Hepatocyte (in vitro differentiated cells): ENCODE results near the gene MGLL. TPM values are rescaled to one million over a fixed set of nuclear protein-coding genes. Genes with fewer than 3 reads are reported as not detected.

Experiments
- DNase-seq: peaks from one replicate; pipeline ENCODE4 v3.0.0-alpha.2; 2016; ENCODE audit warnings: low spot score
- H2AFZ ChIP-seq: fragments of 200-600 bp; sonication (generic); 2 replicates; pipeline ENCODE4 v1.6.0; 2016; ENCODE audit warnings: antibody characterized with exemption, mild to moderate bottlenecking
- H3K27ac ChIP-seq: fragments of 200-600 bp; sonication (generic); 2 replicates; pipeline ENCODE4 v1.5.1; 2016; ENCODE audit warnings: mild to moderate bottlenecking
- H3K27me3 ChIP-seq: fragments of 200-600 bp; sonication (generic); 2 replicates; pipeline ENCODE4 v1.6.1; 2016
- H3K36me3 ChIP-seq: fragments of 200-600 bp; sonication (generic); replicated peaks from 2 replicates; pipeline ENCODE4 v1.5.1; 2016; ENCODE audit warnings: low read depth; ENCODE audit not compliant: insufficient read depth
- H3K4me1 ChIP-seq: fragments of 200-600 bp; sonication (generic); 2 replicates; pipeline ENCODE4 v1.5.1; 2016; ENCODE audit warnings: mild to moderate bottlenecking, moderate library complexity; ENCODE audit not compliant: insufficient read depth
- H3K4me2 ChIP-seq: fragments of 200-600 bp; sonication (generic); 2 replicates; pipeline ENCODE4 v1.6.0; 2016
- H3K4me3 ChIP-seq: fragments of 200-600 bp; sonication (generic); 2 replicates; pipeline ENCODE4 v1.5.1; 2016; ENCODE audit warnings: mild to moderate bottlenecking
- H3K79me2 ChIP-seq: fragments of 200-600 bp; sonication (generic); 2 replicates; pipeline ENCODE4 v1.6.0; 2017; ENCODE audit warnings: mild to moderate bottlenecking
- H3K9me2 ChIP-seq: fragments of 200-600 bp; sonication (generic); replicated peaks from 2 replicates; pipeline ENCODE4 v1.6.0; 2017; ENCODE audit warnings: mild to moderate bottlenecking; ENCODE audit not compliant: insufficient read depth
- H3K9me3 ChIP-seq: fragments of 200-600 bp; sonication (generic); 2 replicates; pipeline ENCODE4 v1.5.1; 2016; ENCODE audit warnings: low read depth, mild to moderate bottlenecking
- H4K20me1 ChIP-seq: fragments of 200-600 bp; sonication (generic); 2 replicates; pipeline ENCODE4 v1.6.0; 2016; ENCODE audit warnings: mild to moderate bottlenecking; ENCODE audit not compliant: insufficient read depth, poor library complexity, severe bottlenecking
- CTCF ChIP-seq: fragments of 200-600 bp; sonication (generic); IDR thresholded peaks from 2 replicates; pipeline ENCODE4 v1.5.1; 2016; ENCODE audit warnings: antibody characterized with exemption, mild to moderate bottlenecking; ENCODE audit not compliant: poor library complexity
- EZH2 ChIP-seq: fragments of 200-600 bp; sonication (generic); IDR thresholded peaks from 2 replicates; pipeline ENCODE4 v1.6.1; 2016; ENCODE audit warnings: antibody characterized with exemption, mild to moderate bottlenecking, borderline replicate concordance
- EZH2phosphoT487 ChIP-seq: fragments of 200-600 bp; sonication (generic); IDR thresholded peaks from one replicate; pipeline ENCODE4 v1.6.1; 2018; ENCODE audit warnings: antibody characterized with exemption, mild to moderate bottlenecking, low read depth, moderate library complexity; ENCODE audit not compliant: unreplicated experiment, severe bottlenecking
- WGBS: methylation state at CpG from one replicate; pipeline ENCODE4 v1.1.6; 2016; ENCODE audit warnings: low lambda C conversion rate; ENCODE audit errors: missing lambda C conversion rate; 5-methylcytosine and 5-hydroxymethylcytosine counted together
- polyA plus RNA-seq: library from polyadenylated mRNA; unstranded; fragments of >200 nt; fragmentation: Nextera tagmentation; extraction: Ambion mirVana; gene quantifications from 2 replicates; pipeline ENCODE4 v1.2.1, GENCODE V29; 2016
- total RNA-seq: library from RNA; depleted of rRNA; stranded (reverse); fragments of >200 nt; gene quantifications from 2 replicates; pipeline ENCODE4 v1.2.3, GENCODE V29; 2014

Gene MGLL
- total and polyA plus RNA-seq, 2 experiments from 2014 or later: 7.3 to 21.4 TPM

GRCh38 chr3:127650236-127650635, 172.1 kb downstream of the MGLL start:
- WGBS: 95% methylated on average over 4 of the region's 4 CpGs
- Histone ChIP-seq H3K4me3 (no peak overlapping the region), H3K27ac (no peak overlapping the region), H3K27me3 (no peaks in the 10 kb centered on the region), H3K4me2 (no peak overlapping the region), H3K9me2 (no peaks in the 10 kb centered on the region), H3K9me3 (no peaks in the 10 kb centered on the region), H3K4me1 (no peaks in the 10 kb centered on the region), H3K36me3 (no peaks in the 10 kb centered on the region), H4K20me1 (no peaks in the 10 kb centered on the region), H3K79me2 (no peaks in the 10 kb centered on the region), H2AFZ (no peak overlapping the region)
- no peak for DNase-seq
- TF ChIP-seq CTCF (no peak), EZH2phosphoT487 (no peak), EZH2 (no peak)

- Histone ChIP-seq H2AFZ (no peak overlapping the region), H3K9me2 (no peaks in the 10 kb centered on the region), H3K4me2 (no peak overlapping the region), H3K4me3 (no peak overlapping the region), H3K79me2 (no peaks in the 10 kb centered on the region), H3K4me1 (no peaks in the 10 kb centered on the region), H3K9me3 (no peaks in the 10 kb centered on the region), H4K20me1 (no peaks in the 10 kb centered on the region), H3K36me3 (no peaks in the 10 kb centered on the region), H3K27ac (no peak overlapping the region), H3K27me3 (no peaks in the 10 kb centered on the region)
- DNase-seq: no peak
- TF ChIP-seq CTCF (no peak), EZH2phosphoT487 (no peak), EZH2 (no peak)
Measured at GRCh38 chr3:127647845-127648204, 174.5 kb downstream of the MGLL start.

GRCh38 chr3:127647166-127647844, 175.0 kb downstream of the MGLL start:
- no peaks in the 10 kb centered on the region for H3K4me1 ChIP-seq
- no peaks in the 10 kb centered on the region for H3K27me3 ChIP-seq
- H3K4me3 ChIP-seq: no peak overlapping the region
- H3K4me2 ChIP-seq: no peak overlapping the region
- no peaks in the 10 kb centered on the region for H3K9me2 ChIP-seq
- no peak overlapping the region for H3K27ac ChIP-seq
- no peaks in the 10 kb centered on the region for H3K79me2 ChIP-seq
- TF ChIP-seq EZH2phosphoT487 (no peak), EZH2 (no peak), CTCF (no peak)
- no peak for DNase-seq
- H3K36me3 ChIP-seq: no peaks in the 10 kb centered on the region
- no peaks in the 10 kb centered on the region for H3K9me3 ChIP-seq
- WGBS: 84% methylated on average over 11 of the region's 13 CpGs
- H2AFZ ChIP-seq: no peak overlapping the region
- no peaks in the 10 kb centered on the region for H4K20me1 ChIP-seq
